Nephron (organoid): Measurements from ENCODE around the gene TH.

Experiments used
- H3K27ac Mint-ChIP-seq, 3 experiments: 2 replicates each; pipeline ENCODE4 v1.8.0; 2020; ENCODE audit warnings: mixed read lengths in 3 of 3, mild to moderate bottlenecking in 2 of 3, moderate library complexity in 1 of 3
- H3K27me3 Mint-ChIP-seq: 2 replicates; pipeline ENCODE4 v1.8.0; 2021; ENCODE audit warnings: low read depth, mild to moderate bottlenecking, moderate library complexity, mixed read lengths
- H3K36me3 Mint-ChIP-seq: 2 replicates; pipeline ENCODE4 v1.8.0; 2020; ENCODE audit warnings: low read depth, mixed read lengths
- H3K4me1 Mint-ChIP-seq: 2 replicates; pipeline ENCODE4 v1.8.0; 2020; ENCODE audit warnings: mixed read lengths
- H3K4me3 Mint-ChIP-seq, 3 experiments: 2 replicates each; pipeline ENCODE4 v1.8.0; 2020; ENCODE audit warnings: mild to moderate bottlenecking in 3 of 3, mixed read lengths in 3 of 3, moderate library complexity in 2 of 3
- H3K9me3 Mint-ChIP-seq: 2 replicates; pipeline ENCODE4 v1.8.0; 2020; ENCODE audit warnings: mixed read lengths
- CTCF ChIP-seq, 3 experiments: fragments of 200-600 bp; sonication (generic); IDR thresholded peaks; one replicate each; pipeline ENCODE4 v1.5.0; 2021; ENCODE audit warnings: antibody characterized with exemption in 3 of 3; ENCODE audit not compliant: unreplicated experiment in 3 of 3

Gene TH

DNA sequence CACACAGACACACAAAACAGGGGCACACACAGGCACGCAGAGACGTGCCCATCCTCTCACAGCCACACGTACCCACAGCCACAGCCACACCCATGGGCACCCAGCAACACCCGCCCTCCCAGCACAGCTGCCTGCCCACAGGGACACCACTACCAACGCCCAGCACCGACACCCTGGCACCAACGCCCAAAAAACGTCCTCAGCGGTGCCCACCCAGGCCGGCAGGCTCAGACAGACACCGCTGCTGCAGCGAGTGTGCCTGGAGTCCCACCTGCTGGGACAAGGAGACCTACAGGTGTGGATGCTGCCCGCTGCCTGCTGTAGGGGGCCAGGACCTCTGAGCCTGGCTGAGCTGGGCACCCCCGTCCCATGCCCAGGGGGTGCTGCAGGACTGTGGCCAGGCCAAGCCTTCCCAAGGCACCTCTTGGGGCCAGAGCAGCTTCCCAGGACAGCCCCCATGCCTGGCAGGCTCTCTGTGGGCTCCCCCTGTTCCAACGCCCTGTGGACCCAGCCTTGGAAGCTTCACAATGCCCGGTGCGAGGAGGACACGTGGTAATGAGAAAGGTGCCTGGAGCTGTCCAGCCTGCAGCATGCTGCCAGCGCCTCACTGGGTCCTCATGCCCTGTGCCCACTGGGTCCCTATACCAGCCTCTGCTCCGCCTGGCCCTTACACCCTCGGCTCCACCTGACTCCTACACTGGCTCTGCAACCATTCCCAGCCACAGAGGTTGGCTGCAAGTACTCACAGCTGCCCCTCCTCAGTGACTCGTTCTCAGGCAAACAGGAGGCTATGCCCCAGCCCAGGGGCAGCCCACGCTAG is 45.8 kb upstream of the TH start:
- Mint-ChIP-seq H3K27me3 (peaks cover 19% of the 10 kb centered on the region), H3K27ac (peak overlapping the region in 1 of 3 experiments; percentile 21), H3K36me3 (no peaks in the 10 kb centered on the region), H3K9me3 (peaks cover 5% of the 10 kb centered on the region), H3K4me3 (no peak overlapping the region), H3K4me1 (peaks cover 24% of the 10 kb centered on the region)
- TF ChIP-seq CTCF (IDR thresholded peaks at IDR 0.05; ENCODE audit: unreplicated experiment in 3 of 3): no peak

GRCh38 chr11:2216400-2217064 is 44.9 kb upstream of the TH start:
- peaks cover 19% of the 10 kb centered on the region for H3K27me3 Mint-ChIP-seq
- no peak for TF ChIP-seq CTCF (IDR thresholded peaks at IDR 0.05; ENCODE audit: unreplicated experiment in 3 of 3)
- peaks cover 30% of the 10 kb centered on the region for H3K4me1 Mint-ChIP-seq

DNA sequence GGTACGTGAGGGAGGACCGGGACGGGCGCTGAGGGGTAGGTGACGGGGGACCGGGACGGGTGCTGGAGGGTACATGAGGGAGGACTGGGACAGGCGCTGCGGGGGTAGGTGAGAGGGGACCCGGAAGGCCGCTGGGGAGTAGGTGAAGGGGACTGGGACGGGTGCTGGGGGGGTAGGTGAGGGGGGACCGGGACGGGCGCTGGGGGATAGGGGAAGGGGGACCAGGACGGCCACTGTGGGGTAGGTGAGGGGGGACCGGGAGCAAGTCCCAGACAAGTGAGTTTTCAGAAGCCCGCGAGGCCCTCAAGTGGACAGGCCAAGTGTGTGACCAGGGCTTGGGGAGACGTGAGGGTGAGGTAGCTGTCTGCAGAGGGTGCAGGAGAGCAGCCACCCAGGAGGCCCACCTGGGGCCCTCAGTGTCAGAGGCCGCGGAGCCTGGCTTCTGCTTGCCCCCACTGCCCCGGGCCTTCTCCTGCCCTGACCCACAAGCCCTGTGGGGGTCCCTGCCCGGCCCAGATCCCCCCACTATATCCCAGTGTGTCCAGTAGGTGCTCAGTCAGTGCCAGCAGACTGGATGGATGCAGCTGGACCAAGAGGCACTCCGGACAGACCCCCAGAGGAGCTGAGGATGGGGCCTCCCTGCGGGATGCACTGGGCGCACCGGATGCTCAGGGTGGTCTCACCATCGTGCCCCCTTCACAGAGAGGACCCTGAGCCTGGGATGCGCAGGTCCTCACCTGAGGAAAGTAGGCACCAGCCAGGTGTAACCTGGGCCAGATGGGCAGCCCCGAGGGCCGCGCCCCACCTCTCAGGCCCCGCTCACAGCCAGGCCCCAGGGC is 44.2 kb upstream of the TH start:
- H3K36me3 Mint-ChIP-seq: no peaks in the 10 kb centered on the region
- H3K4me3 Mint-ChIP-seq: no peak overlapping the region
- H3K27me3 Mint-ChIP-seq: peaks cover 18% of the 10 kb centered on the region

More at GRCh38 chr11:2216400-2217064, 44.9 kb upstream of the TH start:
- Mint-ChIP-seq H3K27ac (no peak overlapping the region), H3K36me3 (no peaks in the 10 kb centered on the region), H3K4me3 (no peak overlapping the region), H3K9me3 (no peaks in the 10 kb centered on the region)

DNA sequence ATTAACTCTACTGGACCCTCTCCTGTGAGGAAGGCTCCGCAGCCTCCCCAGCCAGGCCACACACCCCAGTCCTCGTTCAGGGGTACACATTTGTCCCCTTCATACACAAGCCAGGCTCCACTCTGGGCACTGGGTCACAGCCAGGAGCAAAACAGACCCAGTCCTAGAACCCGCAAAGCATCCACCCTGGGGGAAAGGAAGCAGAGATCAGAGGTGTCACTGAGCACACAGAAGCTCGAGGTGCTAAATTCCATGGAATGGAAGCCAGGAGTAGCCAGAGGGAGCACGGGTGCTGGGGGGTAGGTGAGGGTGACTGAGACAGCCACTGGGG is 43.6 kb upstream of the TH start:
- no peaks in the 10 kb centered on the region for H3K36me3 Mint-ChIP-seq
- H3K4me3 Mint-ChIP-seq: no peak overlapping the region
- no peak for TF ChIP-seq CTCF (IDR thresholded peaks at IDR 0.05; ENCODE audit: unreplicated experiment in 3 of 3)
- H3K27ac Mint-ChIP-seq: no peak overlapping the region
- no peaks in the 10 kb centered on the region for H3K9me3 Mint-ChIP-seq
- peaks cover 14% of the 10 kb centered on the region for H3K27me3 Mint-ChIP-seq
- peaks cover 40% of the 10 kb centered on the region for H3K4me1 Mint-ChIP-seq

More for the DNA sequence above, 44.2 kb upstream of the TH start:
- Mint-ChIP-seq H3K9me3 (no peaks in the 10 kb centered on the region), H3K27ac (no peak overlapping the region), H3K4me1 (peaks cover 37% of the 10 kb centered on the region)
- TF ChIP-seq CTCF (IDR thresholded peaks at IDR 0.05; ENCODE audit: unreplicated experiment in 3 of 3): no peak

GRCh38 chr11:2214527-2215229 is 43.1 kb upstream of the TH start:
- Mint-ChIP-seq H3K4me3 (peak overlapping the region; percentile 11 to 37 (median 14)), H3K4me1 (peaks cover 40% of the 10 kb centered on the region), H3K27ac (peak overlapping the region; percentile 57 to 69 (median 69)), H3K9me3 (no peaks in the 10 kb centered on the region), H3K27me3 (peaks cover 14% of the 10 kb centered on the region), H3K36me3 (no peaks in the 10 kb centered on the region)
- no peak for TF ChIP-seq CTCF (IDR thresholded peaks at IDR 0.05; ENCODE audit: unreplicated experiment in 3 of 3)
